ENCODE measurements around the gene ROR1.
"Not testable (repeated sequence)": the region's sequence is repeated elsewhere in the genome, so short reads cannot be mapped to it uniquely, and the experiment has no call there.

The ROR1 gene

GRCh38 chr1:63810936-63811469 lies 37.2 kb downstream of the ROR1 start:
- no peak overlapping the region for H3K27ac ChIP-seq (ENCODE audit: low read length)
- H3K4me3 ChIP-seq (ENCODE audit: low read length in 2 of 2) = no peak overlapping the region
- H3K9me3 ChIP-seq (ENCODE audit: control insufficient read depth in 2 of 2, low read length in 2 of 2) = peaks cover 3 to 4% of the 10 kb centered on the region in 2 donors
- H3K27me3 ChIP-seq (ENCODE audit: control insufficient read depth in 1 of 2, insufficient read depth in 2 of 2, low read length in 2 of 2) = no peaks in the 10 kb centered on the region
- peak overlapping the region in 1 of 2 donors; percentile 42 for H3K9ac ChIP-seq (ENCODE audit: low read length in 2 of 2)
- H3K36me3 ChIP-seq (ENCODE audit: control insufficient read depth in 2 of 2, insufficient read depth in 2 of 2, low read length in 2 of 2) = no peaks in the 10 kb centered on the region
- H3K4me1 ChIP-seq (ENCODE audit: control insufficient read depth, insufficient read depth, low read length) = peaks cover 41% of the 10 kb centered on the region

DNA sequence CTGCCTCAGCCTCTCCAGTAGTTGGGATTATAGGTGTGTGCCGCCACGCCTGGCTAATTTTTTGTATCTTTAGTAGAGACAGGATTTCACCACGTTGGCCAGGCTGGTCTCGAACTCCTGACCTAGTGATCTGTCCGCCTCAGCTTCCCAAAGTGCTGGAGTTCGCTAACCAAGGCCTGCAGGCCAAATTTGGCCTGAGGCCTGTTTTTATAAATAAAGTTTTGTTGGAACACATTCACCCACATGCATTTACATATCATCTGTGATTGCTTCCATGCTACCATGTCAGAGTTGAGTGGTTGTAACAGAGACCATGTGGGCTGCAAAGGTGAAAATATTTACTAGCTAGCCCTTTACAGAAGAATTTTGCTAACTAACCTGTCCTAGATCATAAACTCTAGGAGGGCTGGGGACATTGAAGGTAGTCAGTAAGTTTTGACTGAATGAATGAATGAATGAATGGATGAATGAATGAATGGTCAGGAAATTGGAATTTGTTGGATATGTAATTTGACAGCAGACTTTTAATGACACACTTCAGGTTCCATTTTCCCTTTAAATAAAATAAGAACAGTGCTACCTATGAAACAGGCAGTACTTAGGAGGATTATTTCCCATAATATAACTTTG lies 38.4 kb downstream of the ROR1 start:
- peaks cover 49% of the 10 kb centered on the region for H3K4me1 ChIP-seq (ENCODE audit: control insufficient read depth, insufficient read depth, low read length)
- H3K27ac ChIP-seq (ENCODE audit: low read length) = no peak overlapping the region
- H3K36me3 ChIP-seq (ENCODE audit: control insufficient read depth in 2 of 2, insufficient read depth in 2 of 2, low read length in 2 of 2) = no peaks in the 10 kb centered on the region

DNA sequence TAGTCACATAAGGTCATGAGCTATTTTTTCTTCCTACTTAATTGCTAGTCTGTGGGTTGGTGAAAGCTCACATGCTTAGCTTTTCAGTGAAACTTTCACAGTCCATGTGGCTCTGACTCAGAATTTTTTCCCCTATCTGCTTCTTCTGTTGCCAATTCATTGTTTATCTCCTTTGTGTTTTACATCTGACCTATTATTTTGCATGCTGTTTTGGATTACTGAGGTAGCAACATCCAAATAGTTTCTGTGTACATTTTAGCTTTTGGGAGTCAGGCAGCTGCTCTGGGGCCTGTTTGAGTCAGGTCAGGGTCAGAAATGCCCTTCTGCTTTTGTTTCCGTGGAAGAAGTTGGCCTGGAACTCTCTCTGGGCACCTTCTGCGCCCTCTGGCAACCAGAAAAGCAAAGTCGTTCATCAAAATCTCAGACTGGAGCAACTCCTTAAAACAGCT lies 40.0 kb downstream of the ROR1 start:
- Histone ChIP-seq H3K4me3 (ENCODE audit: low read length in 2 of 2) (peak overlapping the region in 1 of 2 donors; percentile 47), H3K27me3 (ENCODE audit: control insufficient read depth in 1 of 2, insufficient read depth in 2 of 2, low read length in 2 of 2) (no peaks in the 10 kb centered on the region), H3K4me1 (ENCODE audit: control insufficient read depth, insufficient read depth, low read length) (peaks cover 55% of the 10 kb centered on the region), H3K9me3 (ENCODE audit: control insufficient read depth in 2 of 2, low read length in 2 of 2) (no peaks in the 10 kb centered on the region), H3K36me3 (ENCODE audit: control insufficient read depth in 2 of 2, insufficient read depth in 2 of 2, low read length in 2 of 2) (no peaks in the 10 kb centered on the region), H3K9ac (ENCODE audit: low read length in 2 of 2) (no peak overlapping the region), H3K27ac (ENCODE audit: low read length) (peak overlapping the region; percentile 33)

More for the DNA sequence above, 38.4 kb downstream of the ROR1 start:
- Histone ChIP-seq H3K27me3 (ENCODE audit: control insufficient read depth in 1 of 2, insufficient read depth in 2 of 2, low read length in 2 of 2) (no peaks in the 10 kb centered on the region), H3K9me3 (ENCODE audit: control insufficient read depth in 2 of 2, low read length in 2 of 2) (peaks cover 3 to 4% of the 10 kb centered on the region in 2 donors), H3K9ac (ENCODE audit: low read length in 2 of 2) (no peak overlapping the region), H3K4me3 (ENCODE audit: low read length in 2 of 2) (no peak overlapping the region)

DNA sequence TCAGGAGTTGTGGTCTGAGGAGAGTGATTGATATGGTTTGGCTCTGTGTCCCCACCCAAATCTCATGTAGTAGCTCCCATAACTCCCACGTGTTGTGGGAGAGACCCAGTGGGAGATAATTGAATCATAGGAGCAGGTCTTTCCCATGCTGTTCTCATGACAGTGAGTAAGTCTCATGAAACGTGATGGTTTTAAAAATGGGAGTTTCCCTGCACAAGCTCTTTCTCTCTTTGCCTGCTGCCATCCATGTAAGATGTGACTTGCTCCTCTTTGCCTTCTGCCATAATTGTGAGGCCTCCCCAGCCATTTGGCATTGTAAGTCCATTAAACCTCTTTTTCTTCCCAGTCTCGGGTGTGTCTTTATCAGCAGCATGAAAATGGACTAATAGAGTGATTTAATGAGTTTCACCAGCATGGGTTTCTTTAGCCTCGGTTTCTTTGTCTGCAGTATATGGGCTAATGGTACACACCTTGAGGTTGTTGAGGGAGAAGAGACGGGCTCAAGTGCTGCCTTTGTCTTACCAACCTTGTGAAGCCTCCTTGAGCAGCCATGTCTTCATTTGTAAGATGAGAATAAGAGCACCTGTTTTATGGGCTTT lies 42.5 kb downstream of the ROR1 start:
- not testable (repeated sequence) for H3K36me3 ChIP-seq (ENCODE audit: control insufficient read depth in 2 of 2, insufficient read depth in 2 of 2, low read length in 2 of 2); H3K9me3 ChIP-seq (ENCODE audit: control insufficient read depth in 2 of 2, low read length in 2 of 2); H3K4me3 ChIP-seq (ENCODE audit: low read length in 2 of 2); H3K9ac ChIP-seq (ENCODE audit: low read length in 2 of 2); H3K27me3 ChIP-seq (ENCODE audit: control insufficient read depth in 1 of 2, insufficient read depth in 2 of 2, low read length in 2 of 2)
- Histone ChIP-seq H3K4me1 (ENCODE audit: control insufficient read depth, insufficient read depth, low read length) (peaks cover 53% of the 10 kb centered on the region), H3K27ac (ENCODE audit: low read length) (peak overlapping the region; percentile 24)

DNA sequence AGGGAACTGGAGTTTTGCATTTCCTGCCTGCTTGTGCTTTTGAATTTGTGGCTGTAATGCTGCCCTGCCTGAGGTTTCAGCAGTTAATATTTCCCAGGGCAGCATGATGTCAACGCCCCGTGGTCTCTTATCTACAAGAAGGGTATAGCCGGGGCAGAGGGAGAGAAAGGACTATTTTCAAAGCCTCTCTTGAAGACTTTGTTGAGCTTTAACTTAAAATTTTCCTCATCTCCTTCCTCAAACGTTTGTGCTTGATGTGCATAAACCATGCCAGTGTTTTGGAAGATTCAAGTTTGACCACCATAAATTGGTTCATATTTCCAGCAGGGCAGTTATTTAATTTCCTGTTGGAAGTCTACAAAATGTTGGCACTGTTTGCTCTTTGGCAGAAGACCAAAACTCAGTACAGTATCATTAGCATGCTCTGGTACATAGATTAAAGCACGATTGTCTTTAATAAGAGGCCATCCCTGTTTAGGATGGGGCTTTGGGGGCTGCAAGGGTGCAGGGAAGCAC lies 43.4 kb downstream of the ROR1 start:
- Histone ChIP-seq H3K27ac (ENCODE audit: low read length) (no peak overlapping the region), H3K9ac (ENCODE audit: low read length in 2 of 2) (no peak overlapping the region), H3K27me3 (ENCODE audit: control insufficient read depth in 1 of 2, insufficient read depth in 2 of 2, low read length in 2 of 2) (no peaks in the 10 kb centered on the region), H3K4me1 (ENCODE audit: control insufficient read depth, insufficient read depth, low read length) (peaks cover 48% of the 10 kb centered on the region), H3K36me3 (ENCODE audit: control insufficient read depth in 2 of 2, insufficient read depth in 2 of 2, low read length in 2 of 2) (no peaks in the 10 kb centered on the region), H3K4me3 (ENCODE audit: low read length in 2 of 2) (no peak overlapping the region), H3K9me3 (ENCODE audit: control insufficient read depth in 2 of 2, low read length in 2 of 2) (no peaks in the 10 kb centered on the region)

- Histone ChIP-seq H3K4me3 (ENCODE audit: low read length in 2 of 2) (no peak overlapping the region), H3K9me3 (ENCODE audit: control insufficient read depth in 2 of 2, low read length in 2 of 2) (no peaks in the 10 kb centered on the region), H3K4me1 (ENCODE audit: control insufficient read depth, insufficient read depth, low read length) (peaks cover 48% of the 10 kb centered on the region), H3K9ac (ENCODE audit: low read length in 2 of 2) (no peak overlapping the region), H3K27ac (ENCODE audit: low read length) (no peak overlapping the region), H3K27me3 (ENCODE audit: control insufficient read depth in 1 of 2, insufficient read depth in 2 of 2, low read length in 2 of 2) (no peaks in the 10 kb centered on the region), H3K36me3 (ENCODE audit: control insufficient read depth in 2 of 2, insufficient read depth in 2 of 2, low read length in 2 of 2) (no peaks in the 10 kb centered on the region)
Observed at GRCh38 chr1:63817700-63818099, 43.9 kb downstream of the ROR1 start.

GRCh38 chr1:63818567-63819325 lies 44.9 kb downstream of the ROR1 start:
- H3K4me3 ChIP-seq (ENCODE audit: low read length in 2 of 2) = no peak overlapping the region
- peaks cover 41% of the 10 kb centered on the region for H3K4me1 ChIP-seq (ENCODE audit: control insufficient read depth, insufficient read depth, low read length)
- H3K27me3 ChIP-seq (ENCODE audit: control insufficient read depth in 1 of 2, insufficient read depth in 2 of 2, low read length in 2 of 2) = no peaks in the 10 kb centered on the region
- no peak overlapping the region for H3K9ac ChIP-seq (ENCODE audit: low read length in 2 of 2)
- H3K27ac ChIP-seq (ENCODE audit: low read length) = no peak overlapping the region
- H3K36me3 ChIP-seq (ENCODE audit: control insufficient read depth in 2 of 2, insufficient read depth in 2 of 2, low read length in 2 of 2) = no peaks in the 10 kb centered on the region
- H3K9me3 ChIP-seq (ENCODE audit: control insufficient read depth in 2 of 2, low read length in 2 of 2) = no peaks in the 10 kb centered on the region

DNA sequence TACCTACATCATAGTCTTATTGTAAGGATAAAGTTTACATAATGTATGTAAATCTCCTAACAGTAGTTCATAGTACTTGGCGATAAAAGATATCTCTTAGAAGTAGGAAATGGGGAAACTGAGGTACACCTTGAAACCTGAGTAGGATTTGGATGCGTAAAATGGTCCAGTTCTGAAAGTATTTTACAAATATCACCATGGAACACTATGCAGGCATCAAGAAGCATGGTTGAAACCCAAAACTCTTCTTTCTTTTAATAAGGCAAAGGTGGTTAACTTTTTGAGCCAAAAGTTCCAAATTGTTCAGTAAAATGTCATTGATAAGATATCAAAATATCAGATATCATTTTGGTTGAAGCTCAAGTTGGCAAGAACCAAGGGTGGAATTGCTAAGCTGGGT lies 46.0 kb downstream of the ROR1 start:
- H3K27ac ChIP-seq (ENCODE audit: low read length) = no peak overlapping the region
- peaks cover 31% of the 10 kb centered on the region for H3K4me1 ChIP-seq (ENCODE audit: control insufficient read depth, insufficient read depth, low read length)
- no peaks in the 10 kb centered on the region for H3K36me3 ChIP-seq (ENCODE audit: control insufficient read depth in 2 of 2, insufficient read depth in 2 of 2, low read length in 2 of 2)
- no peak overlapping the region for H3K9ac ChIP-seq (ENCODE audit: low read length in 2 of 2)
- no peak overlapping the region for H3K4me3 ChIP-seq (ENCODE audit: low read length in 2 of 2)
- H3K27me3 ChIP-seq (ENCODE audit: control insufficient read depth in 1 of 2, insufficient read depth in 2 of 2, low read length in 2 of 2) = no peaks in the 10 kb centered on the region
- H3K9me3 ChIP-seq (ENCODE audit: control insufficient read depth in 2 of 2, low read length in 2 of 2) = no peaks in the 10 kb centered on the region

DNA sequence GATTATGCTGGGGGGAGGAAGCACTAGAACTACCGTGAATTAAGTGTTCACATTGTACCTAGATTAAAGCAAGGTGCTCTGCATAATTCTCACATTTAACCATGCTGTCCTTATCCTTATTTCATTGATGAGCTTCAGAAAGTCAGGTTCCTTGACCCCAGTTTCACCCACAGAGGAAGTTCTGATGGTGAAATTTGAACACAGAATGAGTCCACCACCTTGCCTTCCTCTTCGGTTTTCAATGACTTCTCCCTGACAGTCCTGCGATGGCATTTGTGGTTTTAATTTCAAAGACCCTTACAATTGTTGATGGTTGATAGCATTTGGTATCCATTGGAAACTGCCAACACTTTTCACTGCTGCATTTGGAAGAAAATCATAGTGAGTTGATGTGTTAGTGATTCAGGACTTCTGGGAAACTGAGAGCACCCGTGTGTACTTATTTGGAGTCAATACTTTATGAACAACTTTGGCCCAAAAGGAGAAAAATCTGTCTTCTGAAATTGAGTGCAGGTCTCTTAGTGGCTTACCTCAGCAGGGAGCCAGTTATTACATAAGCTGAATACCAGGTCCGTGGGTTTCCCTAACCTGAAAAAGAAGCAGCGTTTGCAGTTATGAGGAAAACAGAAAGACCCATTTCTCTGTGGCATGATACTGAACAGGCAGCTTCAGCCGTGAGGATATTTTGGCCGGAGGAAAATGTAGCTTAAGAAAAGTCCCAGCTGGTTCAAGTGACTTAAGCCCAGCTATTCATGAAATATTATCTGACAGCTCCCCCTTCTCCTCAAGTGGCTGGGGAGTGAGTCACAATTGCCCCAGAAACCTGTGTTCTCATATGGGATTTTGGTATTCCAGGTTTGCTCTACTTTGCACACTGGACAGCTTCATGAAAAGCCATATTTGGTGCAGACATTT lies 47.5 kb downstream of the ROR1 start:
- Histone ChIP-seq H3K27ac (ENCODE audit: low read length) (peak overlapping the region; percentile 53), H3K4me1 (ENCODE audit: control insufficient read depth, insufficient read depth, low read length) (peaks cover 20% of the 10 kb centered on the region), H3K27me3 (ENCODE audit: control insufficient read depth in 1 of 2, insufficient read depth in 2 of 2, low read length in 2 of 2) (no peaks in the 10 kb centered on the region), H3K9ac (ENCODE audit: low read length in 2 of 2) (peak overlapping the region in 1 of 2 donors; percentile 0), H3K9me3 (ENCODE audit: control insufficient read depth in 2 of 2, low read length in 2 of 2) (no peaks in the 10 kb centered on the region), H3K36me3 (ENCODE audit: control insufficient read depth in 2 of 2, insufficient read depth in 2 of 2, low read length in 2 of 2) (no peaks in the 10 kb centered on the region), H3K4me3 (ENCODE audit: low read length in 2 of 2) (peak overlapping the region; percentile 35 to 44)

DNA sequence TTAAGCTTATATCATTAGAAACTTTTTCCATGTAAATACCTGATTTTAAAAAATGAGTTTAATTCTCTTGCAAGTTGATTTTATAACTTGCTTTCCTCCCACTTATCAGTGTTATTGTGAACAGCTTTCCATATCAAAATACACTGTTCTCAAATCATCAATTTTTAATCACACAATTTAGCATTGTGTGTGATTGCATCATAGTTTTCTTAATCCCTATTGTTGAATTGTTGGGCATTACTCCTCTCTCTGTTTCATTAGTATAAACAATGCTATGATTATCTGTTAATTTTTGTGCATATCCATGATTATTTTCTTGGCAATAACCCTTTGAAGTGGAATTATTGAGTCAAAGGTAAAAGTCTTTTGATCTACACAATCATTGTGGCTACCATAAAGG lies 48.7 kb downstream of the ROR1 start:
- peaks cover 12% of the 10 kb centered on the region for H3K4me1 ChIP-seq (ENCODE audit: control insufficient read depth, insufficient read depth, low read length)

More for the DNA sequence above, 48.7 kb downstream of the ROR1 start:
- H3K9me3 ChIP-seq (ENCODE audit: control insufficient read depth in 2 of 2, low read length in 2 of 2) = no peaks in the 10 kb centered on the region
- H3K4me3 ChIP-seq (ENCODE audit: low read length in 2 of 2) = no peak overlapping the region
- H3K36me3 ChIP-seq (ENCODE audit: control insufficient read depth in 2 of 2, insufficient read depth in 2 of 2, low read length in 2 of 2) = no peaks in the 10 kb centered on the region
- no peak overlapping the region for H3K9ac ChIP-seq (ENCODE audit: low read length in 2 of 2)
- no peak overlapping the region for H3K27ac ChIP-seq (ENCODE audit: low read length)
- no peaks in the 10 kb centered on the region for H3K27me3 ChIP-seq (ENCODE audit: control insufficient read depth in 1 of 2, insufficient read depth in 2 of 2, low read length in 2 of 2)

All from stomach smooth muscle (tissue), 2 donors.